Transverse colon (tissue), 4 donors: ENCODE measurements around the gene GJB3. TPM values are rescaled to one million over a fixed set of nuclear protein-coding genes. Genes with fewer than 3 reads are reported as not detected.

Source experiments
- DNase-seq: peaks from one replicate; pipeline ENCODE4 v3.0.0-alpha.2; 2019
- H3K27ac ChIP-seq, 4 donors: fragments of 200-600 bp; sonication (generic); 2 replicates each; pipeline ENCODE4 v1.5.1; 2016 to 2018; ENCODE audit warnings: inconsistent platforms in 4 of 4
- H3K27me3 ChIP-seq: fragments of 200-600 bp; sonication (generic); 2 replicates; pipeline ENCODE4 v1.5.1; 2017; ENCODE audit warnings: inconsistent platforms
- H3K36me3 ChIP-seq, 4 donors: fragments of 200-600 bp; sonication (generic); 2 replicates each; pipeline ENCODE4 v1.5.1; 2017 to 2019; ENCODE audit warnings: inconsistent platforms in 4 of 4
- H3K4me1 ChIP-seq, 4 donors: fragments of 200-600 bp; sonication (generic); 2 replicates each; pipeline ENCODE4 v1.5.1; 2017 to 2020; ENCODE audit warnings: inconsistent platforms in 4 of 4
- H3K4me3 ChIP-seq, 4 donors: fragments of 200-600 bp; sonication (generic); 1 replicate in 1 of 4; 2 replicates in 3 of 4; pipeline versions ENCODE4 v1.5.1 to v1.6.1; 2017 to 2019; ENCODE audit warnings: inconsistent platforms in 4 of 4
- H3K9me3 ChIP-seq, 2 donors: fragments of 200-600 bp; sonication (generic); 2 replicates each; pipeline ENCODE4 v1.5.1; 2017 to 2019; ENCODE audit warnings: inconsistent platforms in 2 of 2
- CTCF ChIP-seq, 5 experiments: fragments of 200-600 bp in 3 of 5; fragments of 450-650 bp in 2 of 5; sonication (generic) in 3 of 5; IDR thresholded peaks; 1 replicate in 2 of 5; 2 replicates in 3 of 5; pipeline ENCODE4 v1.5.1; 2016 to 2017; ENCODE audit warnings: antibody characterized with exemption in 5 of 5, inconsistent platforms in 3 of 5, mild to moderate bottlenecking in 2 of 5, moderate library complexity in 1 of 5
- EP300 ChIP-seq: sonication (generic); formaldehyde crosslinking; IDR thresholded peaks from one replicate; pipeline ENCODE4 v1.6.1; 2017; ENCODE audit warnings: antibody characterized with exemption, low read depth
- POLR2A ChIP-seq: fragments of 450-650 bp; IDR thresholded peaks from one replicate; pipeline ENCODE4 v1.6.1; 2016; ENCODE audit warnings: antibody characterized with exemption, mild to moderate bottlenecking, moderate library complexity
- POLR2AphosphoS5 ChIP-seq, 3 donors: sonication (generic); formaldehyde crosslinking; IDR thresholded peaks; one replicate each; pipeline ENCODE4 v1.6.1; 2016; ENCODE audit warnings: antibody characterized with exemption in 3 of 3
- WGBS, 2 donors: methylation state at CpG; one replicate each; pipeline ENCODE4 v1.1.5; 2018; ENCODE audit warnings: low coverage in 1 of 2; 5-methylcytosine and 5-hydroxymethylcytosine counted together
- in situ Hi-C, 4 donors: fragments of 200-750 bp; cut with MboI; loops; one replicate each; pipeline versions ENCODE4 v1.15.0 to v1.15.1; 2017; ENCODE audit warnings: low sequenced_read_pairs in 3 of 4, low pct_ligation_motif_present in 1 of 4, low pct_unique_long_range_greater_than_20kb in 1 of 4
- intact Hi-C: fragments of 100-400 bp; cut with DNase I; formaldehyde crosslinking; loops from one replicate; pipeline ENCODE4 v1.15.1; 2023; ENCODE audit warnings: low total_unique reads
- total RNA-seq, 4 donors: library from RNA; depleted of rRNA; stranded (reverse); fragments of >200 nt; gene quantifications; one replicate each; pipeline ENCODE4 v1.1.0, GENCODE V29; 2016

Gene GJB3
- total RNA-seq, 4 donors from 2014 or later, result 2.9 to 6.7 TPM; not detected in 2

- no peak for DNase-seq
- no peaks in the 10 kb centered on the region for H3K9me3 ChIP-seq
- in situ Hi-C loops, result no loop called here
- H3K4me1 ChIP-seq, result peaks cover 0 to 13% (median 0%) of the 10 kb centered on the region in 4 donors
- H3K36me3 ChIP-seq, result no peaks in the 10 kb centered on the region
- no peak overlapping the region for H3K27ac ChIP-seq
- H3K27me3 ChIP-seq, result no peaks in the 10 kb centered on the region
- TF ChIP-seq POLR2AphosphoS5 (IDR thresholded peaks at IDR 0.05), result no peak
- TF ChIP-seq EP300, result no peak
- TF ChIP-seq POLR2A, result no peak
- TF ChIP-seq CTCF (IDR thresholded peaks at IDR 0.05), result no peak
- WGBS, 2 donors, result 82% methylated on average over 2 of the region's 2 CpGs; no CpG with 5 or more reads in 1 of the 2 donors
- H3K4me3 ChIP-seq, result no peak overlapping the region
- intact Hi-C loops, result no loop called here
These were observed 47.6 kb downstream of the GJB3 start for GRCh38 chr1:34828611-34829010.

- H3K27me3 ChIP-seq, result no peaks in the 10 kb centered on the region
- TF ChIP-seq CTCF (IDR thresholded peaks at IDR 0.05) (no peak), EP300 (no peak), POLR2A (no peak), POLR2AphosphoS5 (IDR thresholded peaks at IDR 0.05) (no peak)
- intact Hi-C loops, result no loop called here
- no peak overlapping the region for H3K4me3 ChIP-seq
- DNase-seq, result no peak
- H3K9me3 ChIP-seq, result no peaks in the 10 kb centered on the region
- no peak overlapping the region for H3K27ac ChIP-seq
- H3K4me1 ChIP-seq, result peaks cover 0 to 13% (median 0%) of the 10 kb centered on the region in 4 donors
- H3K36me3 ChIP-seq, result no peaks in the 10 kb centered on the region
- in situ Hi-C loops, result no loop called here
- WGBS, 2 donors, result 86% methylated on average over 3 of the region's 3 CpGs; no CpG with 5 or more reads in 1 of the 2 donors
These were observed 48.2 kb downstream of the GJB3 start for GRCh38 chr1:34829250-34829649.

GRCh38 chr1:34831721-34832246 is 50.8 kb downstream of the GJB3 start:
- H3K27me3 ChIP-seq, result no peaks in the 10 kb centered on the region
- DNase-seq, result no peak

GRCh38 chr1:34833711-34834110 is 52.7 kb downstream of the GJB3 start:
- intact Hi-C loops, result no loop called here
- in situ Hi-C loops, result no loop called here
- DNase-seq, result no peak
- H3K27ac ChIP-seq, result no peak overlapping the region
- no peak for TF ChIP-seq POLR2A
- no peak for TF ChIP-seq CTCF (IDR thresholded peaks at IDR 0.05)
- TF ChIP-seq EP300, result no peak
- no peak for TF ChIP-seq POLR2AphosphoS5 (IDR thresholded peaks at IDR 0.05)
- no peak overlapping the region for H3K4me3 ChIP-seq
- H3K4me1 ChIP-seq, result no peaks in the 10 kb centered on the region
- H3K9me3 ChIP-seq, result no peaks in the 10 kb centered on the region
- H3K36me3 ChIP-seq, result no peaks in the 10 kb centered on the region
- H3K27me3 ChIP-seq, result no peaks in the 10 kb centered on the region
- 93% methylated on average over 1 of the region's 1 CpG; no CpG with 5 or more reads in 1 of the 2 donors for WGBS, 2 donors

More at GRCh38 chr1:34831721-34832246, 50.8 kb downstream of the GJB3 start:
- H3K36me3 ChIP-seq, result no peaks in the 10 kb centered on the region
- no peaks in the 10 kb centered on the region for H3K9me3 ChIP-seq
- intact Hi-C loops (no loop called here), in situ Hi-C loops (no loop called here)
- H3K27ac ChIP-seq, result no peak overlapping the region
- no peaks in the 10 kb centered on the region for H3K4me1 ChIP-seq
- H3K4me3 ChIP-seq, result no peak overlapping the region
- 82 to 90% methylated on average over 3 to 6 of the region's 6 CpGs for WGBS, 2 donors
- TF ChIP-seq POLR2A, result no peak
- no peak for TF ChIP-seq POLR2AphosphoS5 (IDR thresholded peaks at IDR 0.05)
- no peak for TF ChIP-seq CTCF (IDR thresholded peaks at IDR 0.05)
- TF ChIP-seq EP300, result no peak

Other genes starting within 250 kb of the GJB3 start
- not detected for gene GJB5, start 26.2 kb upstream of the GJB3 start, total RNA-seq
- under 1 TPM in 1 of 4 donors, not detected in 3; 0.32 TPM for gene GJB4, start 21.5 kb upstream of the GJB3 start, total RNA-seq
- 1 to 10 TPM in 3 of 4 donors, not detected in 1; 1.9 to 5.2 (median 3.2) TPM for gene GJA4, start 11.8 kb downstream of the GJB3 start, total RNA-seq
- 10 to 100 TPM; 14.2 to 42.2 (median 31.5) TPM for gene SMIM12, start 78.5 kb downstream of the GJB3 start, total RNA-seq
- gene DLGAP3, start 148.4 kb downstream of the GJB3 start, total RNA-seq, result 1 to 10 TPM in 2 of 4 donors, under 1 TPM in 2; 0.14 to 1.4 (median 0.64) TPM
- 10 to 100 TPM in 3 of 4 donors, not detected in 1; 24.3 to 35.8 (median 26.5) TPM for gene TMEM35B, start 204.1 kb downstream of the GJB3 start, total RNA-seq